ENCODE measurements around the gene CYB561A3. TPM values are rescaled to one million over a fixed set of nuclear protein-coding genes. Genes with fewer than 3 reads are reported as not detected.

CYB561A3 gene
- total RNA-seq, 4 donors from 2014 or later = 39.9 to 110 (median 79.8) TPM

DNA sequence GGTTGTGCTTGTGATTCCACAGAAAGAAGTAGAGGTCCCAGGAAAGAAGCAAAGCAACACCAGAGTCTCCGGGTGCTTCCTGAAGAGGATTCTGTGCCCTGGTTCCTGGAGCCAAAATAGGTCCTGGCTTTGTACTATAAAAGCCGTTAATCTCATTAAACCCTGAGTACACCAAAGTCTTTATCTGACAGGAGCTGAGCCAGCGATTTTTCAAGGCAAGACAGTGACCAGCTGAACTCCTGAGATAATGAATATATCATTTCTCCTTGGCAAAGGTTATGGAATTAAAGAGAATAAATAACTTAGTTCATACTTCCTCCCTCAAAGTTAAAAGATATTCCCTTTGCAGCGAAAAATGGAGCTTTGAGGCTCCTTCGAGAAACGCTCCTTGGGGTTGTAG is 5.7 kb upstream of the CYB561A3 start:
- no peaks in the 10 kb centered on the region for H3K9me3 ChIP-seq
- H3K4me3 ChIP-seq = no peak overlapping the region
- TF ChIP-seq POLR2AphosphoS5 (IDR thresholded peaks at IDR 0.05) (no peak), EP300 (IDR thresholded peaks at IDR 0.05) (no peak), POLR2A (IDR thresholded peaks at IDR 0.05) (no peak)
- TF ChIP-seq, protein P1, sequence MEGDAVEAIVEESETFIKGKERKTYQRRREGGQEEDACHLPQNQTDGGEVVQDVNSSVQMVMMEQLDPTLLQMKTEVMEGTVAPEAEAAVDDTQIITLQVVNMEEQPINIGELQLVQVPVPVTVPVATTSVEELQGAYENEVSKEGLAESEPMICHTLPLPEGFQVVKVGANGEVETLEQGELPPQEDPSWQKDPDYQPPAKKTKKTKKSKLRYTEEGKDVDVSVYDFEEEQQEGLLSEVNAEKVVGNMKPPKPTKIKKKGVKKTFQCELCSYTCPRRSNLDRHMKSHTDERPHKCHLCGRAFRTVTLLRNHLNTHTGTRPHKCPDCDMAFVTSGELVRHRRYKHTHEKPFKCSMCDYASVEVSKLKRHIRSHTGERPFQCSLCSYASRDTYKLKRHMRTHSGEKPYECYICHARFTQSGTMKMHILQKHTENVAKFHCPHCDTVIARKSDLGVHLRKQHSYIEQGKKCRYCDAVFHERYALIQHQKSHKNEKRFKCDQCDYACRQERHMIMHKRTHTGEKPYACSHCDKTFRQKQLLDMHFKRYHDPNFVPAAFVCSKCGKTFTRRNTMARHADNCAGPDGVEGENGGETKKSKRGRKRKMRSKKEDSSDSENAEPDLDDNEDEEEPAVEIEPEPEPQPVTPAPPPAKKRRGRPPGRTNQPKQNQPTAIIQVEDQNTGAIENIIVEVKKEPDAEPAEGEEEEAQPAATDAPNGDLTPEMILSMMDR (IDR thresholded peaks at IDR 0.05) = no peak
- H3K4me1 ChIP-seq = peaks cover 48% of the 10 kb centered on the region
- 82% methylated on average over 6 of the region's 6 CpGs for WGBS
- no peak for DNase-seq (ENCODE audit: low spot score in 2 of 2)
- H3K27ac ChIP-seq = no peak overlapping the region
- peaks cover 60% of the 10 kb centered on the region for H3K36me3 ChIP-seq
- H3K27me3 ChIP-seq = no peaks in the 10 kb centered on the region

DNA sequence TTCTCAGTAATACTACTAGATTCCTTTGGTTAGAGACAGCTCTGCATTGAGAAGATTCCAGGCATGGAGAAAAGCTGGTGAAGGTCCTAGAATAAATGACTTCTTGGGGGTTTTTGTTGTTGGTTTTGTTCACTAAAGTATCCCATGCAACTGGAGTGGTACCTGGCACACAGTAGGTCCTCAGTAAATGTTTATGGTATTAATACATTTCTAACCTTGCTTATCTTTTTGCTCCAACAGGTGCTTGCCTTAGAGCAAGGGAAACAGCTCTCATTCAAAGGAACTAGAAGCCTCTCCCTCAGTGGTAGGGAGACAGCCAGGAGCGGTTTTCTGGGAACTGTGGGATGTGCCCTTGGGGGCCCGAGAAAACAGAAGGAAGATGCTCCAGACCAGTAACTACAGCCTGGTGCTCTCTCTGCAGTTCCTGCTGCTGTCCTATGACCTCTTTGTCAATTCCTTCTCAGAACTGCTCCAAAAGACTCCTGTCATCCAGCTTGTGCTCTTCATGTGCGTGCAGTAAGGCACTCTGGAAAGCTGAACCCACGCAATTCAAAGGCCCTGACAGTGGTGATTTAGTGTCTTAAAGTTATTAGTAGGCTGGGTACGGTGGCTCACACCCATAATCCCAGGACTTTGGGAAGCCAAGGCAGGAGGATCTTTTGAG is 2.5 kb upstream of the CYB561A3 start:
- WGBS = 87% methylated on average over 5 of the region's 5 CpGs

DNA sequence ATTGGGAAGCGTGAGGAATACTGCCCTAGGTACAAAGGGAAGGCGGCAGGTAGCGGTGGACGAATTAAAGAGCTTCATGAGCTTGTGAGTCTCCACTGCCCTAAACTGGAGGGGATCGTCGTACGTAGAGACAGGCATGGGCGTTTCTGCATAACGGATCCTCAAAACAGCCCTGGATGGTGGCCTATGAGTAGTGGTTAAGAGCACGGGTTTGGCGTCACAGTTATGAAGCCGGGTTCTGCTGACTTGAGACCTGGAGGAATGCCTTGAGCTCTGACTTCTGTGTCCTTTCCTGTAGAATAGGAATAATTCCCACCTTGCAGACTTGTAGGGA is 827 bp upstream of the CYB561A3 start:
- no peak for DNase-seq (ENCODE audit: low spot score in 2 of 2)
- peak overlapping the region; percentile 68 for H3K4me3 ChIP-seq
- no peaks in the 10 kb centered on the region for H3K9me3 ChIP-seq
- TF ChIP-seq EP300 (IDR thresholded peaks at IDR 0.05) (no peak), POLR2AphosphoS5 (IDR thresholded peaks at IDR 0.05) (no peak), POLR2A (IDR thresholded peaks at IDR 0.05) (no peak)
- TF ChIP-seq, protein P1 (IDR thresholded peaks at IDR 0.05) = no peak
- WGBS = 0% methylated on average over 11 of the region's 12 CpGs
- peak overlapping the region; percentile 98 for H3K27ac ChIP-seq
- H3K27me3 ChIP-seq = no peaks in the 10 kb centered on the region
- peaks cover 46% of the 10 kb centered on the region for H3K4me1 ChIP-seq
- peaks cover 34% of the 10 kb centered on the region for H3K36me3 ChIP-seq

More for the DNA sequence above, 2.5 kb upstream of the CYB561A3 start:
- TF ChIP-seq, protein P1 (IDR thresholded peaks at IDR 0.05) = no peak
- TF ChIP-seq POLR2AphosphoS5 (IDR thresholded peaks at IDR 0.05) (no peak), POLR2A (IDR thresholded peaks at IDR 0.05) (no peak), EP300 (IDR thresholded peaks at IDR 0.05) (no peak)
- no peaks in the 10 kb centered on the region for H3K9me3 ChIP-seq
- no peak overlapping the region for H3K27ac ChIP-seq
- peaks cover 54% of the 10 kb centered on the region for H3K4me1 ChIP-seq
- H3K36me3 ChIP-seq = peaks cover 49% of the 10 kb centered on the region
- H3K27me3 ChIP-seq = no peaks in the 10 kb centered on the region
- no peak overlapping the region for H3K4me3 ChIP-seq
- DNase-seq (ENCODE audit: low spot score in 2 of 2) = no peak

DNA sequence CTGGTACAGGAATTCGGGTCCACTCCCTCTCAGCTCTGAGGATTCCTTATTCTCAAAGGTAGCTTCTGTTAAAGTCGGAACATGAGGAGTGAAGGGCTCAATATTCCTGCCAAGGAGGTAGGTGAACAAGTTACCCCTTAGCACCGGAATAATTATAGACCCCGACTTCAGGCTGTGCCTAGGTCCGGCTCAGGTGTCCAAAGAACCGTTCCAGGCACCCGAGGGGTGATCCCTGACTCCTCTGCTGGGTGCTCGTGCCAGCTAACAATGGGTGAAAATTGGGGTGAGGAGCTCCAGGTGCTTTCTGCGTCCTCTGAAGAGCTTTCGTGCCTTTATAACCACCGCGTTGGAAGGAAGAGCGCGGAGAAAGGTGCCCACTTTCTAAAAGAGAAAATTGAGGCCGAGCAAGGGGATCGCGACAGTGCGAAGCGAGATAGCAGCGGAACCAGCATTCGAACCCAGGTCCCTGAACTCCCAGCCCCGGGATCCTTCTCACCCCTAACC is 393 bp downstream of the CYB561A3 start:
- no peak for DNase-seq (ENCODE audit: low spot score in 2 of 2)
- Histone ChIP-seq H3K27ac (peak overlapping the region; percentile 98), H3K9me3 (no peaks in the 10 kb centered on the region), H3K27me3 (no peaks in the 10 kb centered on the region), H3K4me3 (peak overlapping the region; percentile 68), H3K36me3 (peaks cover 22% of the 10 kb centered on the region), H3K4me1 (peaks cover 51% of the 10 kb centered on the region)
- 4% methylated on average over 17 of the region's 22 CpGs for WGBS
- TF ChIP-seq EP300 (IDR thresholded peaks at IDR 0.05) (no peak), POLR2A (IDR thresholded peaks at IDR 0.05) (no peak), POLR2AphosphoS5 (IDR thresholded peaks at IDR 0.05) (no peak)
- TF ChIP-seq, protein P1 (IDR thresholded peaks at IDR 0.05) = no peak

DNA sequence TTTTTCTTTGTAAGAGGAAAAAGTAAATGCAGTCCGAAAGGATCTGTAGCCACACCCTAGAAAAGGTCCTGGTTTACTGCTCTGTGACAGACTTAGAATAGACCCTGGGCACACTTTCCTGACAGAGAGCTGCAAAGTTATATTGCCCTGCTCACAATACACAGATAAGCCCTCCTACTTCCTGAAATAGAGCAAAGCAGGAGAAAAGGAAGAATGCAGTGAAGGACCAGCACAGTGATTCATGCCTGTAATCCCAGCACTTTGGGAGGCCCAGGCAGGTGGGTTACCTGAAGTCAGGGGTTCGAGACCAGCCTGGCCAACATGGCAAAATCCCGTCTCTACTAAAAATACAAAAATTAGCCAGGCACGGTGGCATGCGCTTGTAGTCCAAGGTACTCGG is 2.2 kb downstream of the CYB561A3 start:
- Histone ChIP-seq H3K27me3 (no peaks in the 10 kb centered on the region), H3K9me3 (no peaks in the 10 kb centered on the region), H3K36me3 (peaks cover 6% of the 10 kb centered on the region), H3K4me3 (no peak overlapping the region), H3K4me1 (peaks cover 51% of the 10 kb centered on the region), H3K27ac (no peak overlapping the region)
- 89% methylated on average over 6 of the region's 6 CpGs for WGBS
- TF ChIP-seq POLR2A (IDR thresholded peaks at IDR 0.05) = no peak
- no peak for TF ChIP-seq POLR2AphosphoS5 (IDR thresholded peaks at IDR 0.05)
- no peak for TF ChIP-seq EP300 (IDR thresholded peaks at IDR 0.05)
- TF ChIP-seq, protein P1 (IDR thresholded peaks at IDR 0.05) = no peak
- no peak for DNase-seq (ENCODE audit: low spot score in 2 of 2)

Measured in suprapubic skin (tissue), 4 donors.